SK-N-SH (cell line): Measurements from ENCODE around the gene COL4A3. TPM values are rescaled to one million over a fixed set of nuclear protein-coding genes. Genes with fewer than 3 reads are reported as not detected.

Experiments used
- CTCF ChIA-PET: fragments of 300-600, 350-600 bp; formaldehyde crosslinking; extraction: SDS; loops from one replicate; lab custom pipeline; 2021; lab: Yijun Ruan, JAX
- POLR2A ChIA-PET: fragments of 350-600 bp; sonication (Branson Sonifier 250); formaldehyde crosslinking; extraction: SDS; loops from one replicate; lab custom pipeline; 2020; ENCODE audit warnings: antibody characterized with exemption, inconsistent platforms; lab: Yijun Ruan, JAX
- DNase-seq: peaks from one replicate; pipeline ENCODE4 v3.0.0; 2012
- H2AFZ ChIP-seq: fragments of 200-600 bp; sonication (generic); 2 replicates; pipeline ENCODE4 v1.8.1; 2016; ENCODE audit warnings: antibody characterized with exemption, mild to moderate bottlenecking, low read depth
- H3F3A ChIP-seq: fragments of 200-600 bp; sonication (generic); replicated peaks from 2 replicates; pipeline ENCODE3; 2016; ENCODE audit warnings: antibody characterized with exemption, mild to moderate bottlenecking; ENCODE audit not compliant: insufficient read depth
- H3K27ac ChIP-seq, 2 experiments: fragments of 200-500 bp in 1 of 2; fragments of 200-600 bp in 1 of 2; sonication (Bioruptor generic) in 1 of 2; sonication (generic), shearing (Covaris generic) in 1 of 2; 2 replicates each; pipeline versions ENCODE4 v1.5.1 to v1.6.1; 2014 to 2016; ENCODE audit warnings: low read depth in 2 of 2, inconsistent platforms in 1 of 2, low read length in 1 of 2, mild to moderate bottlenecking in 1 of 2, mixed read lengths in 1 of 2
- H3K27me3 ChIP-seq: fragments of 200-600 bp; sonication (generic), shearing (Covaris generic); 2 replicates; pipeline ENCODE4 v1.6.1; 2016; ENCODE audit warnings: mixed run types; ENCODE audit not compliant: insufficient read depth
- H3K36me3 ChIP-seq, 2 experiments: fragments of 200-500 bp in 1 of 2; fragments of 200-600 bp in 1 of 2; sonication (Bioruptor generic) in 1 of 2; sonication (generic) in 1 of 2; replicated peaks in 1 of 2; 2 replicates each; pipeline versions ENCODE3 to v1.5.1; 2014 to 2016; ENCODE audit warnings: low read length in 1 of 2, mild to moderate bottlenecking in 1 of 2; ENCODE audit not compliant: insufficient read depth in 2 of 2, control insufficient read depth in 1 of 2
- H3K4me1 ChIP-seq, 2 experiments: fragments of 200-500 bp in 1 of 2; fragments of 200-600 bp in 1 of 2; sonication (Bioruptor generic) in 1 of 2; sonication (generic), shearing (Covaris generic) in 1 of 2; 2 replicates each; pipeline versions ENCODE4 v1.5.1 to v1.6.1; 2014 to 2016; ENCODE audit warnings: low read depth in 1 of 2, low read length in 1 of 2, mixed run types in 1 of 2; ENCODE audit not compliant: insufficient read depth in 2 of 2, control insufficient read depth in 1 of 2
- H3K4me2 ChIP-seq: fragments of 200-600 bp; sonication (generic), shearing (Covaris generic); 2 replicates; pipeline ENCODE4 v1.6.1; 2017; ENCODE audit warnings: mixed run types
- H3K4me3 ChIP-seq, 2 experiments: fragments of 200-500 bp in 1 of 2; fragments of 200-600 bp in 1 of 2; sonication (Bioruptor generic) in 1 of 2; sonication (generic), shearing (Covaris generic) in 1 of 2; 2 replicates each; pipeline versions ENCODE4 v1.5.1 to v1.8.1; 2014 to 2016; ENCODE audit warnings: low read depth in 2 of 2, inconsistent platforms in 1 of 2, low read length in 1 of 2, mild to moderate bottlenecking in 1 of 2, mixed read lengths in 1 of 2, moderate library complexity in 1 of 2
- H3K79me2 ChIP-seq: fragments of 200-600 bp; sonication (generic); 2 replicates; pipeline ENCODE4 v1.8.1; 2017; ENCODE audit warnings: mild to moderate bottlenecking; ENCODE audit not compliant: insufficient read depth
- H3K9ac ChIP-seq: fragments of 200-600 bp; sonication (generic); 2 replicates; pipeline ENCODE4 v1.6.1; 2017; ENCODE audit warnings: mixed run types
- H3K9me2 ChIP-seq: fragments of 200-600 bp; sonication (generic); 2 replicates; pipeline ENCODE4 v1.6.1; 2017; ENCODE audit warnings: mixed run types
- H3K9me3 ChIP-seq: fragments of 200-600 bp; sonication (generic); 2 replicates; pipeline ENCODE4 v1.6.1; 2017; ENCODE audit warnings: mixed run types, mild to moderate bottlenecking, moderate library complexity
- H4K20me1 ChIP-seq: fragments of 200-600 bp; sonication (generic); 2 replicates; pipeline ENCODE4 v1.6.1; 2017; ENCODE audit warnings: mild to moderate bottlenecking, mixed run types; ENCODE audit not compliant: insufficient read depth
- CHD2 ChIP-seq: fragments of 150-350 bp; IDR thresholded peaks from 2 replicates; pipeline ENCODE4 v1.6.1; 2018; ENCODE audit warnings: low read length; ENCODE audit not compliant: partially characterized antibody
- CTCF ChIP-seq: fragments of 200-600 bp; sonication (generic); IDR thresholded peaks from 2 replicates; pipeline ENCODE4 v1.6.1; 2017; ENCODE audit warnings: antibody characterized with exemption, mild to moderate bottlenecking, moderate library complexity
- EZH2phosphoT487 ChIP-seq: fragments of 200-600 bp; sonication (generic); IDR thresholded peaks from 2 replicates; pipeline ENCODE4 v1.6.1; 2017; ENCODE audit warnings: low read depth, mixed run types, mild to moderate bottlenecking, antibody characterized with exemption, moderate library complexity, borderline replicate concordance
- FOSL2 ChIP-seq: IDR thresholded peaks from 2 replicates; pipeline ENCODE4 v1.4.0; 2012; ENCODE audit warnings: low read depth, mild to moderate bottlenecking, moderate library complexity, borderline replicate concordance
- NRF1 ChIP-seq: IDR thresholded peaks from 2 replicates; pipeline ENCODE4 v1.6.1; 2012; ENCODE audit warnings: low read depth, mild to moderate bottlenecking, low read length
- REST ChIP-seq: IDR thresholded peaks from 2 replicates; pipeline ENCODE4 v1.6.1; 2012; ENCODE audit warnings: mild to moderate bottlenecking, low read depth, low read length, moderate library complexity
- RXRA ChIP-seq: IDR thresholded peaks from 2 replicates; pipeline ENCODE4 v1.4.0; 2012; ENCODE audit warnings: low read depth, mild to moderate bottlenecking, borderline replicate concordance
- TAF1 ChIP-seq: IDR thresholded peaks from 2 replicates; pipeline ENCODE4 v1.6.1; 2012; ENCODE audit warnings: low read depth, mild to moderate bottlenecking, low read length, moderate library complexity, borderline replicate concordance
- TCF12 ChIP-seq: IDR thresholded peaks from 2 replicates; pipeline ENCODE4 v1.4.0; 2012
- TEAD4 ChIP-seq: IDR thresholded peaks from 2 replicates; pipeline ENCODE4 v1.4.0; 2012; ENCODE audit warnings: mild to moderate bottlenecking, borderline replicate concordance; ENCODE audit not compliant: insufficient read depth
- USF2 ChIP-seq: fragments of 150-350 bp; IDR thresholded peaks from 2 replicates; pipeline ENCODE4 v1.6.1; 2017; ENCODE audit warnings: antibody characterized with exemption, low read length, low read depth, borderline replicate concordance
- WGBS: methylation state at CpG from one replicate; pipeline ENCODE4 v1.1.6; 2017; ENCODE audit warnings: low lambda C conversion rate; 5-methylcytosine and 5-hydroxymethylcytosine counted together
- polyA plus RNA-seq, 3 experiments: library from polyadenylated mRNA; depleted of rRNA; stranded (reverse); fragments of >200 nt; gene quantifications; 2 replicates each; pipeline ENCODE4 v1.2.3, GENCODE V29; 2012
- TF ChIP-seq, protein P1 (sequence below): IDR thresholded peaks from 2 replicates; pipeline ENCODE4 v1.4.0; 2012; ENCODE audit warnings: low read depth, borderline replicate concordance

COL4A3 gene
- polyA plus RNA-seq, 1 of the 3 experiments (the other 2 are of a cell fraction) = not detected

DNA sequence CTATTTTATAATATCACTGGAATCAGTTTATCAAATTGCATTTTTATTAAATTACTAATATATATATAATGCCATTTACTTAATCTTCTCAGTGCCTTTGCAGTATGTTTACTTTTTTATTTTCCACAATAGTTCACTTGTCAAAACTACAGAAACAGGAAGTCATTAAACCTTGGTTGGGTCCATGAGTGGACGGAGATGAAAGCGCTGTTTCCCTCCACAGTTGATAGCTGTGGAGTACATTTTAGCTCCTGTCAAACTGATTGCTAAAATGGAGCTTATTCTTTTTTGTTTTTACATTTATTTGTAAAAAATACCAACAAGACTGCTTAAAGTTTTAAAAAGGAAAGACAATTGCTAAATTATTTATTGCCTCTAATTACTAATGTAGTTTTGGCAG lies 179.8 kb downstream of the COL4A3 start:
- peaks cover 53 to 87% of the 10 kb centered on the region in 2 experiments for H3K36me3 ChIP-seq
- no peaks in the 10 kb centered on the region for H3K79me2 ChIP-seq
- H3K9me3 ChIP-seq = no peaks in the 10 kb centered on the region
- H3F3A ChIP-seq = no peaks in the 10 kb centered on the region
- H3K4me3 ChIP-seq = no peak overlapping the region
- H3K4me1 ChIP-seq = no peaks in the 10 kb centered on the region
- DNase-seq = no peak
- no peak overlapping the region for H3K4me2 ChIP-seq
- 87% methylated on average over 2 of the region's 2 CpGs for WGBS
- H3K27me3 ChIP-seq = no peaks in the 10 kb centered on the region
- H3K9me2 ChIP-seq = no peaks in the 10 kb centered on the region
- H3K9ac ChIP-seq = no peak overlapping the region
- no peaks in the 10 kb centered on the region for H4K20me1 ChIP-seq
- no peak overlapping the region for H2AFZ ChIP-seq
- ChIA-PET POLR2A (no interaction called here), CTCF (no interaction called here)
- TF ChIP-seq TAF1 (no peak), TCF12 (no peak), USF2 (no peak), NRF1 (no peak), TEAD4 (no peak), FOSL2 (no peak), CHD2 (no peak), CTCF (no peak), EZH2phosphoT487 (no peak), RXRA (no peak), REST (no peak)
- TF ChIP-seq, protein P1, sequence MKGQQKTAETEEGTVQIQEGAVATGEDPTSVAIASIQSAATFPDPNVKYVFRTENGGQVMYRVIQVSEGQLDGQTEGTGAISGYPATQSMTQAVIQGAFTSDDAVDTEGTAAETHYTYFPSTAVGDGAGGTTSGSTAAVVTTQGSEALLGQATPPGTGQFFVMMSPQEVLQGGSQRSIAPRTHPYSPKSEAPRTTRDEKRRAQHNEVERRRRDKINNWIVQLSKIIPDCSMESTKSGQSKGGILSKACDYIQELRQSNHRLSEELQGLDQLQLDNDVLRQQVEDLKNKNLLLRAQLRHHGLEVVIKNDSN = no peak
- no peak overlapping the region for H3K27ac ChIP-seq
